Thyroid gland (tissue), 4 donors: Measurements from ENCODE around the gene ARL4C.

Experiments used
- POLR2A ChIP-seq, 2 donors: fragments of 450-650 bp; IDR thresholded peaks; one replicate each; pipeline ENCODE4 v1.6.1; 2017; ENCODE audit warnings: antibody characterized with exemption in 2 of 2, mild to moderate bottlenecking in 2 of 2, moderate library complexity in 1 of 2
- TF ChIP-seq, protein P1 (sequence below), 6 experiments: fragments of 200-600 bp in 3 of 6; fragments of 450-650 bp in 3 of 6; sonication (generic) in 3 of 6; IDR thresholded peaks; one replicate each; pipeline ENCODE4 v1.5.1; 2016 to 2019; ENCODE audit warnings: antibody characterized with exemption in 6 of 6, mild to moderate bottlenecking in 2 of 6, inconsistent platforms in 1 of 6, moderate library complexity in 1 of 6

DNA sequence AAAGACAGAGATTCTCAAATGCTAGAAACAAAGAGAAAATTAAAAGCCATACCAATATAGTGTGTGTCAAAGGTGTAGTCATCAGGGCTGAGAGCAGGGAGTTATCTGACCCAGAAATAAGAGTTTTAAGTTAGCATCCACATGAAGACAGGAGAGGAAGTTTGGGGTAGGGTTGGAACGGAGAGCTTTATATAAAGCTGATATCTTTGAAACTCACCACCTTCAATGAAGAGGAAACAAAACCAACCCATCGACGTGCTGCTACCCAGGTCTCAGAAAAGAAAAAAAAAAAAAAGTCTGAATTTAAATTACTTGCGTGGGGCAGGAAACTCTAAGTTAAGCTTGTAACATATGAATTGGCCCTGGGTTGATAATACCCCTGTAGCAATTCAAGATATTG is 42.4 kb downstream of the ARL4C start:
- no peak for TF ChIP-seq POLR2A (IDR thresholded peaks at IDR 0.05)
- TF ChIP-seq, protein P1, sequence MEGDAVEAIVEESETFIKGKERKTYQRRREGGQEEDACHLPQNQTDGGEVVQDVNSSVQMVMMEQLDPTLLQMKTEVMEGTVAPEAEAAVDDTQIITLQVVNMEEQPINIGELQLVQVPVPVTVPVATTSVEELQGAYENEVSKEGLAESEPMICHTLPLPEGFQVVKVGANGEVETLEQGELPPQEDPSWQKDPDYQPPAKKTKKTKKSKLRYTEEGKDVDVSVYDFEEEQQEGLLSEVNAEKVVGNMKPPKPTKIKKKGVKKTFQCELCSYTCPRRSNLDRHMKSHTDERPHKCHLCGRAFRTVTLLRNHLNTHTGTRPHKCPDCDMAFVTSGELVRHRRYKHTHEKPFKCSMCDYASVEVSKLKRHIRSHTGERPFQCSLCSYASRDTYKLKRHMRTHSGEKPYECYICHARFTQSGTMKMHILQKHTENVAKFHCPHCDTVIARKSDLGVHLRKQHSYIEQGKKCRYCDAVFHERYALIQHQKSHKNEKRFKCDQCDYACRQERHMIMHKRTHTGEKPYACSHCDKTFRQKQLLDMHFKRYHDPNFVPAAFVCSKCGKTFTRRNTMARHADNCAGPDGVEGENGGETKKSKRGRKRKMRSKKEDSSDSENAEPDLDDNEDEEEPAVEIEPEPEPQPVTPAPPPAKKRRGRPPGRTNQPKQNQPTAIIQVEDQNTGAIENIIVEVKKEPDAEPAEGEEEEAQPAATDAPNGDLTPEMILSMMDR (IDR thresholded peaks at IDR 0.05): no peak
